NCI-H146 treated with DMSO at 0.1 percent for 48 hours (cell line): ENCODE data around the gene DNAH7.
A peak's percentile ranks its signal among the peaks of the same experiment; 100 is the strongest.
"Not testable (repeated sequence)": the region's sequence is repeated elsewhere in the genome, so short reads cannot be mapped to it uniquely, and the experiment has no call there.

Source experiments
- DNase-seq: peaks from one replicate; lab custom pipeline; 2025; ENCODE audit not compliant: unreplicated experiment; lab: John Stamatoyannopoulos, UW

DNAH7 gene

DNA sequence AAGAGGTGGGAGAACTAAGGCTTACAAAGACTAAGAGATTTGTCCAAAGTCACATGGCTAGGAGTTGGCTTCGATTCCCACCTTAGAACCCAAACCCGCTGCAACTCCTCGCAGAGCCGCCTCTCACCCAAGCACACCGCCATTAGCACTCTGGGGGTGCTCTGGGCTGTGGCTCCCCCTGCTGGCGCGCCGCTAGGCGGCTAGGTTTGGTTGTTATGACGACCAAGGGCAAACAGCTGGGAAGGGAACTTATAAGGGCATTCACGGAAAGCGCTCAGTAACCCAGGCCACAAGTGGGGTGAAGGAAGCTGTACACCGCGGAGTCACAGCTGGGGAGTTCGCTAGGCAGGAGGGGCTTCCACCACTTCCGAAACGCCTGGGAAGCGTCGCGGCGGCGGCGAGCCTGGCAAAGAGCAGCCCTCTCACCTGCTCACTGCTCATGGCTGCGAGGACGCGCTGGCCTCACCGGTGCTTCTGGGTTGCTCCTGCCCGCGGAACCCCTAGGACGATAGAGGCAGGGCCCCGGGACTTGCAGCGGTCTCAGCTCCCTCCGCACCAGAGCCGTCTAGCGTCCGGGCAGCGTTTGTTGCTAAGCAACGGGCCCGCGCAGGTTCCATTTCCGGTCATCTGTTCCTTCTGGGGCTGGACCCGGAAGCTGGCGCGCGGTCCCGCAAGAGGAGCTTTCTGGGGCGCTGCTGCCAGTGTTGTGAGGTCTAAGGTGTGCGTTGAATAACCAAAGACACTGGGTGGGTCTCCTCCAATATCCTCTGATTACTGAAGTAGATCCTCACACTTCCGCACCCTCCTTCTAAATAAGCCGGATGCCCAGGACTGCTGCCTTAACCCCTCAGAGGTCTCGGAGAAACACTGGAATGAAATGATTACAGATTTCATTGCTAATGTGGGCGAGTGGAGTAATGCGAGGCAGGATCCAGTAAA is at the start of gene DNAH7:
TSS of gene DNAH7 (minus strand) at position 567 of the 939 bp plus-strand sequence. CDS start at position 441, 126 bp downstream.
- peak; percentile 51 for DNase-seq

DNA sequence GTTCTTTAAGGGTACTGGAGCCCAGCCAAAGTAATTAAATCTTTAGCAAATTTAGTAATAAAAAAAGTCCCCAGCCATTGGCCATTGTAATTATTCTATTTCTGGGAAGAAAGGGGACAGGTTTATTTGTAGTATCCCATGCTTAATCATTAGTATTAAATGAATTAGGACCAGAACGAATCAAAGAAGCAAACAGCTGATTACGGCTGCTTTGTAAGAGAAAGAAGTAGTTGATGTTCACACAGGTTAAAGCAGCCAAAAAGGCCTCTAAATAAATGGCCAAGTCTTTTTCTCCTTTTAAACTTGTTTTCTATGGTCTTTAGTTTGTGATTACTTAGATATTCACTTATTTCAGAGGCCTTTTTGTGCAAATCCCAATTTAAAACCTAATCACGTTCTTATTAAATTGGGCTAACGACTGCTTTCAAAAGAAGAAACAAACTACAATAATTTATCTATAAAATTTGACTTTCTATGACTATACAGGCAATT is 48.6 kb upstream of the DNAH7 start:
- DNase-seq = no peak

- DNase-seq = no peak
Measured at GRCh38 chr2:196113061-196113974, 44.7 kb upstream of the DNAH7 start.

- no peak for DNase-seq
Measured at GRCh38 chr2:196112418-196113034, 43.9 kb upstream of the DNAH7 start.

GRCh38 chr2:196108604-196109003 is 40.0 kb upstream of the DNAH7 start:
- DNase-seq = no peak

DNA sequence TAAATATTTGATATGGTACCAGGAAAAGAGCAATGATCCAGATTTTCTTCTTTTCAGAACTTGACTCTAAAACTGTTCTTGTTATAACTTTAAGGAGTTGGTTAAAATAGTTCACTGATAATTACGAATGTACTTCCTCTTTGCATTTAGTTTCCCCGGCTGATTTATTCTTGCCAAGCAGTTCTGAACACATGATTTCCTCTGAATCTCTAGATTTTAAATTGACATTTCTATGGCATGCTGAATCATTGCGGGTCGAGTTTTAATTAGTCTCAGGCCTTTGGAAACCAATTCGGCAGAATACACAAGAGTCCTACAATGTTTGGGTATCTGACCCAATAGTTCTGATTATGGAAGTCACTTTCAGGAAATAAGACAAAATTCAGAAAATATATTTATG is 37.3 kb upstream of the DNAH7 start:
- DNase-seq = no peak

DNA sequence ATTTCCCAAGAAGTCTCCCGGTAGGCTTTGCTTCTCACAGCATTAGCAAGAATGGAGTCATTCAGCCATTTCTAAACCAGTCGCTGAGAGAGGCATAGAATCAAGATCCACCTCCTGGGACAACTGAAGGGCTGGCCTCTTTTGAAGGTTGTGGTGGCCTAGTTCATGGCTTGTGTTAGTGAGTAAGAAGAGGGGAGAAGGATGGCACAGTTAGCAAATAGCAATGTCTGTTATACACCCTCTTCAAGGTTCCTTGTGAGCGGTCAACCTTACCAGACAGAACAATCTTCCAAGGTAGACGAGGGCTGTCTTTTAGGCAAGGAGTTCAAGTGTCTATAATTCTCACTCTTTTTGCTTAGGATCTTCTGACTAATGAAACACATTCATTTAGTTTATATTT is 35.4 kb upstream of the DNAH7 start:
- no peak for DNase-seq

- DNase-seq = no peak
Measured at GRCh38 chr2:196103626-196104025, 35.0 kb upstream of the DNAH7 start.

DNA sequence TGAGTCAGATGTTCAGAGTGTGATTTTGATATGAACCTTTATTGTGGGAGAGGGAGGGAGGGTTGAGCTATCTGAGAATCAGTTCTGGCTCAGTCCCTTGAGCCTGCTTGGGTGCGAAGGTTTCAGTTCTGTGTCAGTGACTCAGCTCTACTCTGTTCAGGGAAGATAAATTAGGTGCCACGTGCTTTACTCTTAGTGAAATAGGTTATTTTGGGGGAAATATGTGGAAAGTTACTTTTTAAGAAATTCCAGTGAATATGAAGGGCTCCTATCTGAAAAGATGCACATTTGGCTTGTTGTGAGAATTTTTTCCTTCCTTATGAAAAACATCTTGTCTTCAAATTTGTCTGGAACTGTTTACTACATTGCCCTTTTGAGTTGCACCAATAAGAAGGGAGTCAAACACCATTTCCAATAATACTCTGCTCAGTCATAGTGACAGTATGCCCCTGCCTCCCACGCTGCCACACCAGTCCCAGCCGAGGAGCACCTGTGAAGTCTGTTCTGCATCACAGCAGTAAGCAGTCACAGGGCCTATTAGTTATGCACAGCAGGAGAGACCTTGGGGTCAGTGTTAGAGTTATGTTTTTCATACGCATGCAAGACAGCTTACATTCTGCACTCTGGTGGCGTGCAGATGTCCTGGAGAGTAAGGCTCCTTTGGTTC is 32.8 kb upstream of the DNAH7 start:
- DNase-seq = no peak

GRCh38 chr2:196099916-196100315 is 31.3 kb upstream of the DNAH7 start:
- no peak for DNase-seq

- no peak for DNase-seq
Measured at GRCh38 chr2:196097864-196098660, 29.4 kb upstream of the DNAH7 start.

- no peak for DNase-seq
Measured at GRCh38 chr2:196096982-196097745, 28.5 kb upstream of the DNAH7 start.

DNA sequence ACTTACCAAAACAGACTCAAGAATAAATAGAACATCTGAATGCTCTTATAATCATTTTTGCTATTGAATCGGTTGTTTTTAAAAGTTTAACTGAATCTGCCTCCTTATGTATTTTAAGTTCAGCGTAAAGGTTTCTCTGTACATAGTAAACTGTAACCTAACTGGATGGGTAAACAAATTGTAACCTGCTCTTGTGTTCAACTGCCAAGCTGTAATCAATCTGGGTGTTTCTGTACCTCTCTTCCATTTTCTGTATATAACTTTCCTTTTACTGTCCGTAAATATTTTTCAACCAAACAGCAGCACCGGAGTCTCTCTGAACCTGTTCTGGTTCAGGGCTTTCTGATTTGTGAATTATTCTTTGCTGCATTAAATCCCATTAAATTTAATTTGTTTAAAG is 27.6 kb upstream of the DNAH7 start:
- DNase-seq = no peak

GRCh38 chr2:196089448-196089847 is 20.8 kb upstream of the DNAH7 start:
- not testable (repeated sequence) for DNase-seq

DNA sequence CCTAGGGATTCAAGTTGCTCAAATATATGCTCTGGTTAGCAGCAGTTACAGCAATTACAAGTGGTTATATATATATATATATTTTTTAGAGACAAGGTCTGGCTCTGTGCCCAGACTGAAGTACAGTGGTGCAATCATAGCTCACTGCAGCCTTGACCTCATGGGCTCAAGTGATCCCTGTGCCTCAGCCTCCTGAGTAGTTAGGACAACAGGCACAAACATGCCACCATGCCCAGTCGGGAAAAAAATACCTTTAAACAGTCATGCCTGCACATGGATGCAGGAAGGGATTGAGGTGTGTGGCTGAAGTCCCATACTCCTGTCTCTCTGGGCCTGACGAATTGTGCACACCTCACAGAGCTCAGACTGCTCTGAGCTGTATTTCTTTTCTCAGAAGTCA is 19.6 kb upstream of the DNAH7 start:
- no peak for DNase-seq

DNA sequence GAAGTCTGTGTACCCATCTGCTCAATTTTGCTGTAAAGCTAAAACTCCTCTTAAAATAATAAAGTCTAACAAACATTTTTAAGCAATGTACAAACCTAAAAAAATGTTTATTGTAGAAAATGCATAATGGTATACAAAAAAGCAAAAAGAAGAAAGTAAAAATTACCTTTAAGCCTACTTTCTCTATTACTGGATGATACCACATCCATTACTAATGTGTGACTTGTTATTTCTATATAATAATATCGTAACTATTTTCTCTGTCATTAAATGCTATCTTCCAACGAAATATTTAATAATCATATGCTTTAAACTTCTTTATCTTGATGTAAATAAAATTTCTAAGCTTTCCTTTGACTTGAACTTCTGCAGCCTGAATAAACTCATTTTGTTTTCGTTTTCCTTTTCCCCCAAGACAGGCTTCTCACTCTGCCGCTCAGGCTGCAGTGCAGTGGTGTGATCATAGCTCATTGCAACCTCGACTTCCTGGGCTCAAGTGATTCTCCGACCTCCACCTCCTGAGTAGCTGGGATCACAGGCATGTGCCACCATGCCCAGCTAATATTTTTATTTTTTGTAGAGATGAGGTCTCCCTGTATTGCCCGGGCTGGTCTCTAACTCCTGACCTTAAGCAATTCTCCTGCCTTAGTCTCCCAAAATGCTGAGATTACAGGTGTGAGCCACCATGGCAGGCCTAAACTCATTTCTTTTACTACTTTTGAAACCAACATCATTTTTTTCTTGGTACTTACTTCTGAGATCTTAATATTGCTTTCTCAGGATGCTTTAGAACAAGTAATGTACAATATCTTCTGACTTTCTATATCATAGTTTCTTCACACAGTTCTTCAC is 18.1 kb upstream of the DNAH7 start:
- DNase-seq = no peak

DNA sequence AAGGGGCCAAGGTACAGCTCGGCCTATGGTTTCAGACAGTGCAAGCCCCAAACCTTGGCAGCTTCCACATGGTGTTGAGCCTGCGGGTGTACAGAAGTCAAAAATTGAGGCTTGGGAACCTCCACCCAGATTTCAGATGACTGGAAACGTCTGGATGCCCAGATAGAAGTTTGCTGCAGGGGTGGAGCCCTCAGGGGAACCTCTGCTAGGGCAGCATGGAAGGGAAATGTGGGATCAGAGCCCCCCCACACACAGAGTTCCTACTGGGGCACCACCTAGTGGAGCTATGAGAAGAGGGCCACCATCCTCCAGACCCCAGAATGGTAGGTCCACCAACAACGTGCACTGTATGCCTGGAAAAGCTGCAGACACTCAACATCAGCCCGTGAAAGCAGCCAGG is 15.0 kb upstream of the DNAH7 start:
- DNase-seq = no peak

- DNase-seq = no peak
Measured at GRCh38 chr2:196080526-196080925, 11.9 kb upstream of the DNAH7 start.
